ENCODE data around the gene CBY1.

The CBY1 gene

GRCh38 chr22:38656256-38657044 lies at the start of gene CBY1, which contains the start of gene FAM227A:
Gene CBY1 (plus strand): TSS chr22:38656638. CDS start chr22:38668055, 11,417 bp downstream.
Gene FAM227A (minus strand): TSS chr22:38656392. CDS start chr22:38650168, 6,224 bp downstream.
- TF ChIP-seq CTCF (IDR thresholded peaks at IDR 0.05; ENCODE audit: low read depth, low read length), result no peak
- peak; percentile 55 for DNase-seq (ENCODE audit: extremely low read depth, low read depth)

DNA sequence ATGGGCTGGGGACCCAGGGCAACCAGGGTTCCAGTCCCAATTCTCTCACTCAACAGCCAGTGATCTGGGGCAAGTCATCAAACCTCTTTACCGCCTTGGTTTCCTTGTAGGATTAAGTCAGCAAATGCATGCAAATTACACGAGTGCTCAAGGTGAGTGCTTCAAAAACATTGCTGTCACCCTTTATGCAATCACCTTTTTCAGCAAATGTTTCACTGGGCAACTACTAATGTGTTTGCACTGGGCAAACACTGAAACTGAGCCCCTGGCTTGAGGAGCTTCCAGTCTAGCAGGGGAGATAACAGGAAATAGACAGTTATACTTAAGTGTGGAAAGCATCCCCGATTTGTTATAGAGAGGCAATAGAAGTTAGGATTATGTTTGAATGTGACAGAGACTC lies 48.8 kb upstream of the CBY1 start:
- DNase-seq (ENCODE audit: extremely low read depth, low read depth), result no peak
- TF ChIP-seq CTCF (IDR thresholded peaks at IDR 0.05; ENCODE audit: low read depth, low read length), result no peak

DNA sequence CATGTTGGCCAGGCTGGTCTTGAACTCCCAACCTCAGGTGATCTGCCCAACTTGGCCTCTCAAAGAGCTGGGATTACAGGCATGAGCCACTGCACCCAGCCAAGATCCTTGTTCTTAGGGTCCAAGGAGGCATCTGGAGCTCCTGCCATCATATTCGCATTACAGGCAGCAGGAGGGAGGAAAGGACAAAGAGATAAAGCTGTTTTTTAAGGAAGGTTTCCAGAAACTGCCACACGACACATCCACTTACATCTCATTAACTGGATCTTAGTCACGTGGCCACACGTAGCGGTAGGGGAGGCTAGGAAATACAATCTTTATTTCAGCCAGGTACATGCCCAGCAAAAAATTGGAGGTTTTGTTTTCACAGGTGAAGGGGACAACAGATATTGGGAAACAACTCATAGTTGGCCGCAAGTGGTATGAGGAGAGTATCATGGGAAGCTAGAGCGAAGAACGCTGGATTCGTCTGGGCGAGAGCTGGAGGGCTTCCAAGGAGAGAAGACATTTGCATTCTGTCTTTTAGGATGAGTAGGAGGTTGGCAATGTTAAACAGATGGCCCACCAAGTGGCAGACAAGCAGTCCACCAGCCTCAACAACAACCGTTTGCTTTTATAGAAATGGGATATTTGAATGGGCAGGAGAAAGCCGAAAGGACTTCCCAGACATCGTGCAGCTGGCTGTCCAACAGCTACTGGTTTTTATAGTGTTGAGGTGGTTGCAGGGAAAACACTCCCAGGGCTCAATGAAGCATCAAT lies 47.3 kb upstream of the CBY1 start:
- DNase-seq (ENCODE audit: extremely low read depth, low read depth), result no peak
- no peak for TF ChIP-seq CTCF (IDR thresholded peaks at IDR 0.05; ENCODE audit: low read depth, low read length)

- no peak for TF ChIP-seq CTCF (IDR thresholded peaks at IDR 0.05; ENCODE audit: low read depth, low read length)
- DNase-seq (ENCODE audit: extremely low read depth, low read depth), result no peak
These were observed 46.2 kb upstream of the CBY1 start for GRCh38 chr22:38610234-38610633.

DNA sequence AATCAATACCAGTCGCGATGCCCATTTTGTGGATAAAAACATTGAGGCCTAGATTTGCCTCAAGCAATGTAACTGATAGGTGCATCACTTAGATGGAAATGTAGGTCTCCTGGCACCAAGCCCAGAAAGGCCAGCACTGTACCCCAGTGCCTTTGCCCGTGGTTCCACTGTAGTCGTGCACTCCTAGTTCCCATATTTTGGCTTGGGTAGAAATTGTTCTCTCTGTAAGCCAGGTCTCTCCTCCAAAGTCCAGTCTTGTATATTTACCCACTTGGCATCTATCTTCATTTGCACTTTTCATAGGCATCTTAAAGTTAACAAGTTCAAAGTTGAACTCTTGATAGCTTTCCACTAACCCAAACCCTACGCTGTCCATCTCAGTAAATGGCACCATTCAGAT lies 44.9 kb upstream of the CBY1 start:
- no peak for DNase-seq (ENCODE audit: extremely low read depth, low read depth)
- TF ChIP-seq CTCF (IDR thresholded peaks at IDR 0.05; ENCODE audit: low read depth, low read length), result no peak

GRCh38 chr22:38612217-38613006 lies 44.0 kb upstream of the CBY1 start:
- TF ChIP-seq CTCF (IDR thresholded peaks at IDR 0.05; ENCODE audit: low read depth, low read length), result no peak
- DNase-seq (ENCODE audit: extremely low read depth, low read depth), result no peak
